Stimulated activated CD4-positive, alpha-beta T cell treated with anti-CD3 and anti-CD28 coated beads, Interleukin-4, amount 100 ng/mL, for 4 hours (primary cell): ENCODE data around the gene HID1.
"Not testable (repeated sequence)": the region's sequence is repeated elsewhere in the genome, so short reads cannot be mapped to it uniquely, and the experiment has no call there.

Experiments
- DNase-seq, 2 experiments: peaks; one replicate each; pipeline ENCODE4 v3.0.0-alpha.2; 2020

Gene HID1

DNA sequence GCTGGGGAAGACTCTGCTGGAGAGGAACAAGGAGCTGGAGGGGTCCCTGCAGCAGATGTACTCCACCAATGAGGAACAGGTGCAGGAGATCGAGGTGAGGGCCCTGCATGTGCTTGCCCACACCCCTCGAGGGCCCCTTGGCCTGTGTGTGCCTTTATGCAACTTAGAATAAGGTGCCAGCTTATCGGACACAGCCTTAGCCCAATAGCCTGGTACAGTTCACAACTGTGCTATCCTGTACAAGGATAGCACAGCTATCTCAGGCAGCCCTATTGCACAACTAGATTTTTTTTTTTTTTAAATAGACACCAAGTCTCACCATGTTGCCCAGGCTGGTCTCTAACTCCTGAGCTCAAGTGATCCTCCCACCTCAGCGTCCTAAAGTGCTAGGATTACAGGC, 27.0 kb upstream of the HID1 start:
- DNase-seq: no peak

DNA sequence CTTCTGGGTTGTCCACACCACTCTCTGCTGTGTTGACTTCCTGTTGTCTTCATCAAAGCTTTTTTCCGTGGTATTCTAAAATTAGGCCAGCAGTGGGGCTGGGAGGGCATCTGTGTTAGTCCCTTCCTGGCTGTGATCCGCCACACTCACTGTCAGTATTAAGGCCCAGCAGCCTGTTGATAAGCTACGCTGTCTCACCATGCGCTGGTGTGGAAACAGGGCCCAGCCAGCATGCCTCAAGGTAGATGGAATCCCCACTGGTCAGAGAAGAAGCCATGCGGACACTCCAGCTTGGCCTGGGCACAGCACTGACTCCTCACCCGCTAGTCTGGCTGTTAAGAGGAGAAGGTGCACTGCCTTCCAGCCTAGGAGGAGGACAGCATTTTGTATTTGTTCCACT, 26.2 kb upstream of the HID1 start:
- no peak for DNase-seq

DNA sequence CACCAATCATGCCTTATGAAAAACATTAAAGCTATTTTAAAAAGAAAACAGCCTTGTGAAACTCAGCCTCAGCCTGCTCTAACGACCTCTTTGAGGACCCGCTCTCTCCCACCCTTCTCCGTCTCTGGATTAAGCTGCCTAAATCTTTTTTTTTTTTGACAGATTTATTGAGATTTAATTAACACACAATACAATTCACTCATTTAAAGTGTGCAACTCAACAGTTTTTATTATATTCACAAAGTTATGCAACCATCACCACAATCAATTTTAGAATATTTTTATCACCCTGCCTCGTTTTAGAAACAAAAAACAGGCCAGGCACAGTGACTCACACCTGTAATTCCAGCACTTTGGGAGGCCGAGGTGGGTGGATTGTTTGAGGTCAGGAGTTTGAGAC, 23.3 kb upstream of the HID1 start:
- no peak for DNase-seq

DNA sequence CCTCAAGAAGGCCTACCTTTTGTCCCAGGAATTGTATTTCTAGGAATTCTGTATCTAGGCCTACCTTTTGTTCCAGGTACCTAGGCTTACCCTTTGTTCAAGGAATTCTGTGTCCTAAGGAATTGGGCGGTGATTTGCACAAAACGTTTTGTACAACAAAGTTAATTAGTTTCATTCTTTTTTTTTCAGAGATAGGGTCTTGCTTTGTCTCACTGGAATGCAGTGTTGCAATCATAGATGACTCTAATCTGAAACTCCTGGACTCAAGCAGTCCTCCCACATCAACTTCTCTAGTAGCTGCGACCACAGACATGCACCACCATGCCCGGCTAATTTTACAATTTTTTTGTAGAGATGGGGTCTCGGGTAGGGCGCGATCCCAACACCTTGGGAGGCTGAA, 21.9 kb upstream of the HID1 start:
- DNase-seq: no peak

DNA sequence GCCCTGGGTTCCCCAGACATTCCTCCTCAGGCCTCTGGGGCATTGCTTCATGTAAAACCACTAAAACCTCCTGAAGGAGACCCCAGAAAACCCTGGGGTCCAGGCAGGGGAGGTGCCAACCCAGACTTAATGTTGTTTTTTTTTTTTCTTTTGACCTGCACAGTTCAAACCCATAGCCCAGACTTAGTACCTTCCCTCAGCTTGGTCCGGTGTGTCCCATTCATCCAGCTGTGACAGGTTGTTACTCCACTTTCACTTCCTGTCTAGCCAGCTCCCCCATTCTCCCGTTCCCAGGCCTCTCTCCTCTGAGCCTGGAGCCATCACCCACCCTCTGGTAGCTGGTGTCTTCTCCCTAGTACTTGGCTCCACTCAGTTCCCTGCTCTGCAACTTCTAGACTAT, 19.7 kb upstream of the HID1 start:
- DNase-seq: no peak

DNA sequence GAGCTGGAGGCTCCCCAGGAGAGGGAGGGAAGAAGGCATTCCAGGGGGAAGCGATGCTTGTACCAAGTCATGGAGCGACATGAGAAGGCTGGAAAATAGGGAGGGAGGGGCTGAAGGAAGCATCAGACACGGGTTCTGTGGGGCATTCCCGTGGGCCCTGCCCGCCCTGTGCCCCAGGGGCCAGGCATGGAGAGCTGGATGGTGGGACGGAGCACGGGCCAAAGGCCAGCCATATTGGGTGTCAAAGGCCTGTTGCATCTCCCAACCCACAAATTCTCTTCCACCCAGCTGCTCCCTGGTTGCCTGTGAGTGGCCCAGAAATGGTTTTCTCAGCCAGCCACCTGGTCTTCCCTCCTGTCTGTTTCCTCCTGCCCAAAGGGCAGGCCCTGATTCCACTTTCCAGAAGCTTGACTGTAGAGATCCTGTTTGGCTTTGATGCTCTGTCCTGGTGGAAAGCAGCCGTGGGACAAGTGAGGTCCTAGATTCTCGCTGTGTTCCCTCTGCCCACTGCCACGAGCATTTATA, 18.1 kb upstream of the HID1 start:
- no peak for DNase-seq

DNA sequence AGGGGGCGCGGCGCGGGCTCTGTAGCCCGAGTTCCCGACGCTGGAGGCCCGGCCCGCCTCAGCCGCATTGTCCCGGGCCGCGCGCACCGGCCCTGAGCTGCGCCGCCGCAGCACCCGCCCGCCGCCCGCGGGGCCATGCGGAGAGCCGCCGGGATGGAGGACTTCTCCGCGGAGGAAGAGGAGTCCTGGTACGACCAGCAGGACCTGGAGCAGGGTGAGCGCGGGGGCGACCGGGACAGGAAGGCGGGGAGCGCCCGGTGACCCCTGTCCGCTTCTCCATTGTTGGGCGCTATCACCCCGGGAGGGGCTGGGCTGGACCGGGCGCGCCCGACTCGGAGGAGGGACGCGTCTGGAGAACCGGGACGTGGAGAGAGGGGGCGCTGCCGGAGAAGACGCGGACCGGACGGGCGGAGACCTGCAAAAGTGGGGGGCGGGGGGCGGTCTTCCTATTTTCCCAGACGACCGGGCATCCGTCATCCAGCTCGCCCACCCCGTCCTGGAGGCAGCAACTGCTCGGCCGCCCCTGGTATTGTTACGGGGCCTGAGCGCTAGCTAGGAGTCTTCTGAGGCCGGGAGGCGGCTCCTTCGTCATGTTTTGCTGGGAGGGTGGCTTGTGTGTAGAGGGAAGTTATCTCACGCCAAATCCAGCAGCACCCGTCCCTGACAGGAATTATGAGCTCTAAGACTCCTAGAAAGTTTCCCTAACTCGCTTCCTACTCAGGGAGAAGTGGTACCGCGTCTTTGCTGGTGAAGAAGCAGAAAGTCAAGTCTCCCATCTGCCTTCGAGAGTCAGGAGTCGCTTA, 15.6 kb upstream of the HID1 start:
- DNase-seq: peak in 1 of 2 experiments; percentile 22

DNA sequence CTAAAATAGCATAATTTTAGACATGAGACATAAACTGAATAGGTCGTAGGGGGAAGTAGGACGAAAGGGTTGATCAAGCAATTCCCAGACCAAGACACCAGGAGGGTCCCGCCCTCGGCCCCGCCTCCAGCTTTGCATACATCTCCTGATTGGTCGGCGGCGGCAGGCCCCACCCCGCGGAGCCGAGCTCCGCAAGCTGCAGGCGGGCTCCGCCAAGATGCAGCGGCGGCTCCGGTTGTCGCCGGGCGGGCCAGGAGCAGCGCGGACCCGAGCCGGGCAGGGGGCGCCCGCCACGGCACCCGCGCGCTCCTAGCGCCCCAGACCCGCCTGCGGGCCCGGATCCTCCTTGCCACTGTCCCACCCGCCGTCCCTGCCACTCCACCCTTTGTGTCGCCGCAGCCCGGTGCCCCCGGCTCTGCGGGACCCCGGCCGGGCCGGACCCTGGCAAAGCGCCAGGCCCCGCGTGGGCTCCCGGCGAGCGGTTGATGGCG, 14.9 kb upstream of the HID1 start, which contains the start of gene CDR2L:
Gene CDR2L, plus strand, starts transcription at position 215 of the 491 bp plus-strand sequence. CDS start 412 bp downstream, outside the sequence.
- DNase-seq: peak; percentile 89 to 93

DNA sequence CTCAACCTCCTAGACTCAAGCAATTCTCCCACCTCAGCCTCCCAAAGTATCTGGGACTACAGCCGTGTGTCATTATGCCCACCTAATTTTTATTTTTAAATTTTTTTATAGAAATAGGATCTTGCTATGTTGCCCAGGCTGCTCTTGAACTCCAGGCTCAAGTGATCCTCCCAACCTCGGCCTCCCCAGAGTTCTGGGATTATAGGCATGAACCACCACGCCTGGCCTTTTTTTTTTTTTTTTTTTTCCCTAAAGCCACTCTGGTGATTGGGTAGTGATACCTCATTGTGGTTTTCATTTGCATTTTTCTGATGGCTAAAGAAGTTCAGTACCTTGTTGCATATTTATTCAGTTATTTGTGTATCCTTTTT, 13.6 kb upstream of the HID1 start:
- DNase-seq: no peak

DNA sequence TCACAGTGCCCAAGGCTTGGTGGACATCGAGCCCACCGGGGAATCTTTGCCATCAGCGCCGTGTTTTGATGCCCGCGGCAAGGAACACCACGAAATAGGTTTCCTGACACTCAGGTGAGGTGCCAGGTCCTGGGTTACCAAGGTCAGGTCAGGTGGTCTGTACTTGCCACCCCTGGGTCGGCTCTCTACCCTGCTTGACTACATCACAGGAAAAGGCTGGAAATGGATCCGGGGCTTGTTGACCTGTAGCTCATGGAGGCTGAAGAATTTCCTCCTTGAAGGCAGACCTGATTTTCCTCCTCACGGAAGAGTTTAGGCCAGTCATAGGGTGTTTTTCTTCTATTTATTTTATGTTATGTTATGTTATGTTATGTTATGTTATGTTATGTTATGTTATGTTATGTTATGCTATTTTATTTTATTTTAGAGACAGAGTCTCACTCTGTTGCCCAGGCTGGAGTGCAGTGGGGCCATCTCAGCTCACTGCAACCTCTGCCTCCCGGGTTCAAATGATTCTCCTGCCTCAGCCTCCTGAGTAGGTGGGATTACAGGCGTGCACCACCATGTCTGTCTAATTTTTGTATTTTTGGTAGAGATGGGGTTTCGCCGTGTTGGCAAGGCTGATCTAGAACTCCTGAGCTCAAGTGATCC, 10.2 kb upstream of the HID1 start:
- not testable (repeated sequence) for DNase-seq

DNA sequence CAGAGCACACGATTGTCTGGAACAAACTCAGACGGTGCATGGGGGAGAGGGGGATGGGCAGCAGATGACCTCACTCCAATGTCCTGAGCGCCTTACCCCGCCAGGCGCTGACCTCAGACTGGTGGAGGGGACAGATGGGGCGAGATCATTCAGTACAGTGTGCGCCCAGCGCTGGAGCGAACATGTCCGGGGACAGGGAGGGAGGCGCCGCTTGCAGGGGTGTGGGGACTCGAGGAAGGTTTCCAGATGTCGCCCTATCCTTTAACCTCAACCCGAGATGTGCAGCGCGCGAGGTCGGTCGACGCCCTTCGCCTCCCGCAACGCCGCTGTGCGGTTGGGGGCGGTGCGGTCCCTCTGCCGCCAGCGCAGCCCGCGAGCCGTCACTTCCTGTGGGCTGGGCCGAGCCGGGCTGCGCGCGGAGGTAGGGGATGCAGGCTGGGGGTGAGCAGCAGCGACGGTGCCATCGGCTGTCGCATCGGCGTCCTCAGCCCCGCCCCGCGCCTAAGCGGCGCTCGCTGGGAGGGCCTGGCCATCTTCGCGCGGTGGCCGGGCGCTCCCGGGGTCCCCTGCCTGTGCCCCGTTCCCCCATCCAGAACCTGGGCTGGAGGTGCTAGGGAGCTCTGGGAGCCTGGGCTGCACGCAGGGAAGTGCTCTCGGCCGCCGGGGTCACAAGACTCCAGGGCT, 9.6 kb upstream of the HID1 start:
- DNase-seq: peak; percentile 75

DNA sequence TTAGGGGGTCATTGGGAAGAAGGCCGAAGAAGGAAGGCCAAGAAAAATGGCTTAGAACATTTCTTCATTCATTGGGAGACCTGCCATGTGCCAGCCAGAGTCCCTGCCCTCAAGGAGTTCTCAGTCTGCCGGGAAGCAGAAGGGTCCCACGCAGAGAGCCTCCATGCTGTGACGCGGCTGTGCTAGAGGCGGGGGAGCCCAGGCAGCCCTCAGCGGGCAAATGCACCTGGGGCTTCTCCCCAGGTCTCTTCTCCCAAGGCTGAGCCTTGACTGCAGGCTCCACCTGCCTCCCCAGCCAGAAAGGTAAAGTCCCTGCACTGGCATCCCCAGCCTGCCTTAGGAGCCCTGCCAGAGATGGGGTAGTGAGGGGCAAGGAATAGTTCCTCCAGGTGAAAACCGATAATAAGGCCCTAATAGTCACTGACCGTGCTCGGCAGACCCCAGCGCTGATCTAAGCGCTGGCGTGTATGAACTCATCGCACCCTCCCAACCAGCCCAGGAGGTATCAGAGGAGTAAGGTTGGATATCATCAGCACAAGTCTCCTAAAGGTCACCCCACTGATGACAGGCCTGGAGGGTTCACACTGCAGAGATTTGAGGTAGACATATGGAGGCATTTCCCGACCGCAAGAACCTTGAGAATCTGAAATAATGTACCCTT, 8.9 kb upstream of the HID1 start:
- no peak for DNase-seq

DNA sequence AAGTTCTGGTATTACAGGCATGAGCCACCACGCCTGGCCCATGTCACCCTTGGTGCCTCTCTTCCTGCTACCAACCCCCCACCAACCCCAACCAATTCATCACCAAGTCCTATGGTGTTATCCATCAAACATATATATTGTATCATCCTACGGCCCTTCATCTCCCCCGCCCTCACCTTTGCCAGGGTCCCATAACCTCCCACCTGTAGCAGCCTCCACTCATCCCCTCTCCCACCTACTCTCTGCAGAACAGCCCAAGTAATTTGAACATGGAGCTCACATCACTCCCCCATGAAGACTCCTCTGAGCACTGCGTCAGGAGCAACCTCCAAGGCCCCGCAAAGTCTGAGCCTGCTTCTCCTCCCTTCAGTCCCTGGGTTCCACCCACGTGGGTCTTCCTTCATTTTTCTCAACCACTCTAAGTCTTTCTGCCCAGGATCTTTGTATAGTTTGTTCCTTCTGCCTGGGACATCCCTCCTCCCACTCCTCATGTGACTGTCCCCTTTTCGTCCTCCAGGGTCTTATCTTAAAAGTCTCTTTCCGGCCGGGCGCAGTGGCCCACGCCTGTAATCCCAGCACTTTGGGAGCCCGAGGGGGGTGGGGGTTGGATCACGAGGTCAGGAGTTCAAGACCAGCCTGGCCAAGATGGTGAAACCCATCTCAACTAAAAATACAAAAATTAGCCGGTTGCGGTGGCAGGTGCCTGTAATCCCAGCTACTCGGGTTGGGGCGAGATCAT, 7.0 kb upstream of the HID1 start:
- no peak for DNase-seq

DNA sequence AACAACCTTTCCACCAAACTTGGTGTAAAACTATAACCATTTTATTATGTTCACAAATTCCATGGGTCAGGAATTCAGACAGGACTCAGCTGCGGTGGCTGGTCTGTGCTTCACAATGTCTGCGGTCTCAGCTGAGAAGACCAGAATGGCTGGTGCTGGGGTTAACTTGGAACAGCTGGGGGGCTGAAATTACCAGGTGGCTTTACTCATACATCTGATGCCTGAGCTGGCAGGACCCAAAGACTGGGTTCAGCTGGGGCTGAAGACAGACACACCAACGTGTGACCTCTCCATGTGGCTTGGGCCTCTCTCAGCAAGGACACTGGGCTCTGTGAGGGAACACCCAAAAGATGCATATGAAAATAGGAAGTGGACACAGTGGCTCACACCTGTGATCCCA, 5.7 kb upstream of the HID1 start:
- no peak for DNase-seq

DNA sequence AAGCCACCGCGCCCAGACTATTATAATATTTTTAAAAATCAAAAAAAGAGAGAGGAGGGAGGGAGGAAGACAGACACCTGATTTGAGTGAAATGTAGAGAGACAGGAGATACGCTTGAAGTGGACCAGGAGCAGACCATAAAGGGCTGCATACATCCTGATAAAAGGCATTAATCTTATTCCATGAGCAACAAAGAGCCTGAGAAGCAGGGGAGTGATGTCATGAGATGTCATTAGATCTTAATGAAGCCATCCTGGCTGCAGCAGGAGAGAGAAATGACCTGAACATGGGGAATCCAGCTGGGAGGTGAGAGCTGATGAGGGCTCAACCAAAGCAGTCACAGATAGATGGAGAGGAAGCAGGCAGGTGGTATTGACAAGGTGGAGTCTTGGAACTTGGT, 5.2 kb upstream of the HID1 start:
- no peak for DNase-seq

DNA sequence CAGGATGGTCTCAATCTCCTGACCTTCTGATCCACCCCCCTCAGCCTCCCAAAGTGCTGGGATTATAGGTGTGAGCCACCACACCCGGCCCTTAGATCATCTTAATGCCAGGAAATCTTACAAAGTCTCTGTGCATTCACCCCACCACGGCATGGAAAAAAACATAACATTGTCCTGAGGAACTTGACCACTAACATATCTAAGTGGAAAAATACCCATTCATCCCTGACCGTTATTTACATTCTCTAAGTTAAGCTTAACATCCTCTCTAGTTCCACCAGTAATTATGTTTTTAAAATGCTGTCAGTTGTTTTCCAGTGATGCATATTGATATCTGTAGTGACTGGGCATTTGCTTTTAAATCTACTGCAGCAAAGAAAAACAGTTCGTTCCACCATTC, 3.4 kb upstream of the HID1 start:
- DNase-seq: no peak

DNA sequence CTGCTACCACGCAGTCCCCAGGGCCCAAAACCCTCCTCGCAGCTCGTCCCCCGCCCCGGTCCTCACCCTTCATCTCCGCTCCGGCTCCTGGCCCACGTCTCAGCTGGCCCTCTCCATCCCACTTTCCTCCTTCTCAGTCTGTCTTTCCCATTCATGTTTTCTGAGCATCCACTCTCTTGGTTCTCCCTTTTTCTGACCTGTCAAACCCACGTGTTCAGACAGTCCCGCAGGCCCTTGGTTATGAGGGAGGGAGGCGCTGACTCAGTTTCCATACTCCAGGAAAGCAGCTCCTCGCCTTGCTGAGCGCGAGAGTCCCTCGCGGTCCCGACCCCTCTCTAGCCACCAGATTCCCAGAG, 392 bp upstream of the HID1 start:
- no peak for DNase-seq

DNA sequence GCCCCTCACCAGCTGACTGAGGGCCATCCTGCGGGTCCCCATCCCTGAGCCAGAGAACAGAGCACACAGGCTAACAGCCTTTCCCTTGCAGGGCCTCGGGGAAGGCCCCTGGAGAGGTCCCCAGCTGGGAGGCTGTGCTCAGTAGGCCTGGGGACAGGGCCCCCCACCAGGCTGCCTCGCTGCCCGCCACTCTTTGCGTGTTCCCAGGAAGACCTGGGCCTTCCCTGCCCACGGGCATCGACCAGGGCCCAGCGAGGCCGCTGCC, 785 bp downstream of the HID1 start:
- DNase-seq: no peak

DNA sequence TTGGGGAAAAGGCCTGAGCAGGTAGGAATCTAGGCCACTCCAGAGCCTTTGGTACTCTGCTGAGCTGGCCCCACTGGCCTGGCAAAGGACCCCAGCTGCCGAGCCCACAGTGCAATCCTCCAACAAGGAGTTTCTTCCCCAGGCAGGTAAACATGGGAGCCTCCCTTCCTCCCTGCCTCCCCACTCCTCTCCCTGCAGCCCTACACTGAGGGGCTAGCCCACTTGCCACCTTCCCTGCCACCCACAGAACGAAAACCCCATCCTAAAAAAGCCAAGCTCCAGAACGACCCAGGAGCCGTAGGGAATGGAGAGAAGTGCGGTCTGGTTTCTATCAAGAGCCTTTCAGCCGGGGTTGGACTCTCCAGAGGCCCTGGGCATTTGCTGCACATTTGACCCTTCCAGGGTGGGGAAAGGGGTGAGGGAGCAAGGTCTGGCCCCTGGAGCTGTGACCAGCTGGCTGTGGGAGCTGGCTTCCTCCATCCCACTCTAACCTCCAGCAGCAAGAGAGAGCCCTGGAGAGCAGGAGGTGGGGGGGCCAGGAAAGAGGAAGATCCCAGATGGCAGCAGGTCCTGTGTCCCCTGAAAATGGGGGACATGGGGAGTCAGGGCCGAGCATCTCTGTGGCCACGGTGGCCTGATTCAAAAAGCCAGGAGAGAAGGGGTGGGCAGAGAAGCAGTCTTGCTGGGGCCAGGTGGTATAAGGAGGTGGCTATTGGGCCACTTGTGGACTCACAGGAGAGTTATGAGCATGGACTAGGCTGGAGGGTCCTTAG, 1.3 kb downstream of the HID1 start:
- no peak for DNase-seq

DNA sequence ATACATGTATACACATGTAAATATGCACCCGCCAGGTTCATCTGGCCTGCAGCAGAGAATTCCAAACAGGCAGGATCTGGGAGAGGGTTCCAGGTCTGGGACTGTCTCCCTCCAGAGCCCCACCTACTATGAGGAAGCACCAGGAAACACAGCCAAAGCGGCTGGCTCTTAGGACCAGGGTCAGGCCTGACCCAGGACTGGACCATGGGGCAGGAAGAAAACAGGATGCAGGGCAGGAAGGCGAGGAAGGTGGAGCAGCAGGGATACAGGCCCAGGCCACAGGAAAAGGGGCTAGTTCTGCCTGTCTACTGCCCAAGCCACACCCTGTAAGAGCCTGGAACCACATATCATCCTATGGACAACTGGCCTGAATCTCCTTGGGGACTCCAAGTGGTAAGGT, 2.2 kb downstream of the HID1 start:
- no peak for DNase-seq

DNA sequence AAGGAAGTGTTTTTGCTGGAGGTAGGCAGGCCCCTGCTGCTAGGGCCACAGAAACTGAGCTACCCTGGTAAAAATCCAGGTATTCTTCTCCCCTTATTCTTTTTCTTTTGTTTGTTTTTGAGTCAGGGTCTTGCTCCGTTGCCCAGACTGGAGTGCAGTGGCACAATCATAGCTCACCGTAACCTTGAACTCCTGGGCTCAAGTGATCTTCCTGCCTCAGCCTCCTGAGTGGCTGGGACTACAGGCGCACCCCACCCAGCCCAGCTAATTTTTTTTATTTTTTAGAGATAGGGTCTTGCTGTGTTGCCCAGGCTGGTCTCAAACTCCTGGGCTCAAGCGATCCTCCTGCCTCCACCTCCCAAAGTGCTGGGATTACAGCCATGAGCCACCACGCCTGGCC, 3.1 kb downstream of the HID1 start:
- DNase-seq: not testable (repeated sequence)

DNA sequence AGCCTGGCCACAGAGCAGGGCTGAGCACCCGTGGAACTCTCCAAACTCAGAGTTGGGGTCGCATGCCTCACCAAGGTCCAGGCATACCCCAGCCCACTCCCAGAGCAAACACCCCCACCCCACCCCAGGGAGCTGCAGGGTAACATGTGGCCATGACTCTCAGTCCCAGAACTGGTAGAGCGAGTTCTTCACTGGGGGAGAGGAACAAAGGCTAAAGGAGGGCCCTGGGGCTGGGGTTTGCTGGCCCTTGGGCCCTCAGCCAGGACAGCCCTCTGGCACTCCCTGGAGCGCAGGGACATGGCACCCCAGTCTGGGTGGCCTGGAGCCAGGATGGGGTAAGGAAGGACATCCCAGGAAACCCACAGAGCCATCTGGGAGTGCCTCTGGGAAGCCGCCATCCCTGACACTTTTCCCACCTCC, 4.2 kb downstream of the HID1 start:
- no peak for DNase-seq
